GM18861 (cell line): ENCODE measurements around the gene PRKCQ.

Experiments
- ATAC-seq: cut with Tn5 transposase; IDR thresholded peaks from one replicate; pipeline ENCODE4 v1.9.1; 2021; ENCODE audit not compliant: unreplicated experiment

PRKCQ gene

GRCh38 chr10:6409971-6410643 lies 170.0 kb downstream of the PRKCQ start:
- no peak for ATAC-seq

- ATAC-seq = no peak
Observed at GRCh38 chr10:6408799-6409198, 171.3 kb downstream of the PRKCQ start.

GRCh38 chr10:6407034-6407721 lies 172.9 kb downstream of the PRKCQ start:
- ATAC-seq = no peak

- peak; percentile 45 for ATAC-seq
Observed at GRCh38 chr10:6406220-6407033, 173.6 kb downstream of the PRKCQ start.

GRCh38 chr10:6405713-6406112 lies 174.4 kb downstream of the PRKCQ start:
- no peak for ATAC-seq

GRCh38 chr10:6404127-6405072 lies 175.7 kb downstream of the PRKCQ start:
- ATAC-seq = no peak

- no peak for ATAC-seq
Observed at GRCh38 chr10:6402960-6403359, 177.1 kb downstream of the PRKCQ start.

- ATAC-seq = no peak
Observed at GRCh38 chr10:6402349-6402709, 177.7 kb downstream of the PRKCQ start.

- ATAC-seq = peak; percentile 66
Observed at GRCh38 chr10:6401558-6402348, 178.3 kb downstream of the PRKCQ start.

GRCh38 chr10:6400821-6401465 lies 179.1 kb downstream of the PRKCQ start:
- ATAC-seq = no peak

GRCh38 chr10:6400331-6400730 lies 179.7 kb downstream of the PRKCQ start:
- no peak for ATAC-seq

- ATAC-seq = no peak
Observed at GRCh38 chr10:6399879-6400278, 180.2 kb downstream of the PRKCQ start.

GRCh38 chr10:6399231-6399741 lies 180.8 kb downstream of the PRKCQ start:
- ATAC-seq = no peak

- ATAC-seq = no peak
Observed at GRCh38 chr10:6398399-6398798, 181.7 kb downstream of the PRKCQ start.

GRCh38 chr10:6396652-6397051 lies 183.4 kb downstream of the PRKCQ start:
- no peak for ATAC-seq

- ATAC-seq = no peak
Observed at GRCh38 chr10:6396226-6396625, 183.8 kb downstream of the PRKCQ start.

GRCh38 chr10:6395606-6396005 lies 184.5 kb downstream of the PRKCQ start:
- ATAC-seq = no peak

GRCh38 chr10:6394084-6394483 lies 186.0 kb downstream of the PRKCQ start:
- no peak for ATAC-seq

GRCh38 chr10:6393168-6393567 lies 186.9 kb downstream of the PRKCQ start:
- ATAC-seq = no peak
